NCI-H146 treated with DMSO at 0.1 percent for 48 hours (cell line): ENCODE measurements around the gene OCEL1.
A peak's percentile ranks its signal among the peaks of the same experiment; 100 is the strongest.
"Not testable (repeated sequence)": the region's sequence is repeated elsewhere in the genome, so short reads cannot be mapped to it uniquely, and the experiment has no call there.

Source experiments
- DNase-seq: peaks from one replicate; lab custom pipeline; 2025; ENCODE audit not compliant: unreplicated experiment; lab: John Stamatoyannopoulos, UW

Gene OCEL1

GRCh38 chr19:17226002-17226933 is at the start of gene OCEL1:
OCEL1 (plus strand) TSS chr19:17226226; CDS start chr19:17226248, 22 bp downstream.
- DNase-seq: peak; percentile 98

GRCh38 chr19:17178291-17178690 is 47.7 kb upstream of the OCEL1 start:
- DNase-seq: no peak

- no peak for DNase-seq
Observed at GRCh38 chr19:17180997-17181702, 44.9 kb upstream of the OCEL1 start.

- no peak for DNase-seq
Observed at GRCh38 chr19:17183271-17183761, 42.7 kb upstream of the OCEL1 start.

GRCh38 chr19:17183858-17184321 is 42.1 kb upstream of the OCEL1 start:
- DNase-seq: no peak

- no peak for DNase-seq
Observed at GRCh38 chr19:17184371-17184841, 41.6 kb upstream of the OCEL1 start.

- DNase-seq: no peak
Observed at GRCh38 chr19:17185590-17185989, 40.4 kb upstream of the OCEL1 start.

- not testable (repeated sequence) for DNase-seq
Observed at GRCh38 chr19:17191736-17192135, 34.3 kb upstream of the OCEL1 start.

- DNase-seq: no peak
Observed at GRCh38 chr19:17192751-17193150, 33.3 kb upstream of the OCEL1 start.

GRCh38 chr19:17194608-17195007 is 31.4 kb upstream of the OCEL1 start:
- DNase-seq: no peak

- no peak for DNase-seq
Observed at GRCh38 chr19:17195106-17195505, 30.9 kb upstream of the OCEL1 start.

GRCh38 chr19:17196610-17197009 is 29.4 kb upstream of the OCEL1 start:
- DNase-seq: no peak

- no peak for DNase-seq
Observed at GRCh38 chr19:17197666-17198065, 28.4 kb upstream of the OCEL1 start.

GRCh38 chr19:17200408-17201079 is 25.5 kb upstream of the OCEL1 start:
- DNase-seq: no peak

- DNase-seq: no peak
Observed at GRCh38 chr19:17202249-17202648, 23.8 kb upstream of the OCEL1 start.

- no peak for DNase-seq
Observed at GRCh38 chr19:17202713-17203112, 23.3 kb upstream of the OCEL1 start.

GRCh38 chr19:17205237-17206140 is 20.5 kb upstream of the OCEL1 start:
- no peak for DNase-seq

GRCh38 chr19:17206736-17207581 is 19.1 kb upstream of the OCEL1 start:
- DNase-seq: no peak
